CD14-positive monocyte (primary cell): ENCODE results near the gene MICAL2. TPM values are rescaled to one million over a fixed set of nuclear protein-coding genes. Genes with fewer than 3 reads are reported as not detected.
A peak's percentile ranks its signal among the peaks of the same experiment; 100 is the strongest.

Experiments used
- DNase-seq, 3 donors: peaks; one replicate each; pipeline ENCODE4 v3.0.0-alpha.2; 2011 to 2022
- H2AFZ ChIP-seq: 2 replicates; pipeline ENCODE4 v1.6.0; 2012; ENCODE audit warnings: mild to moderate bottlenecking, low read depth, low read length, inconsistent platforms; ENCODE audit not compliant: insufficient read depth, poor library complexity, severe bottlenecking
- H3K27ac ChIP-seq, 2 donors: 1 replicate in 1 of 2; 2 replicates in 1 of 2; pipeline ENCODE4 v1.5.1; 2012 to 2013; ENCODE audit warnings: low read length in 2 of 2, control low read depth in 1 of 2, inconsistent platforms in 1 of 2, low read depth in 1 of 2, mild to moderate bottlenecking in 1 of 2
- H3K27me3 ChIP-seq, 2 donors: one replicate each; pipeline versions ENCODE4 v1.6.0 to v1.6.1; 2011 to 2013; ENCODE audit warnings: low read length in 2 of 2; ENCODE audit not compliant: control insufficient read depth in 2 of 2, insufficient read depth in 2 of 2
- H3K36me3 ChIP-seq, 2 donors: replicated peaks in 1 of 2; 1 replicate in 1 of 2; 2 replicates in 1 of 2; pipeline versions ENCODE4 v1.5.1 to v1.6.1; 2012 to 2013; ENCODE audit warnings: low read length in 2 of 2, control low read depth in 1 of 2, inconsistent platforms in 1 of 2, mild to moderate bottlenecking in 1 of 2; ENCODE audit not compliant: insufficient read depth in 2 of 2, control insufficient read depth in 1 of 2
- H3K4me1 ChIP-seq, 2 donors: 1 replicate in 1 of 2; 2 replicates in 1 of 2; pipeline versions ENCODE4 v1.5.1 to v1.6.1; 2012 to 2013; ENCODE audit warnings: low read length in 2 of 2, control low read depth in 1 of 2, inconsistent platforms in 1 of 2, mild to moderate bottlenecking in 1 of 2, moderate library complexity in 1 of 2; ENCODE audit not compliant: insufficient read depth in 2 of 2, control insufficient read depth in 1 of 2
- H3K4me2 ChIP-seq: replicated peaks from 2 replicates; pipeline ENCODE3; 2012; ENCODE audit warnings: low read length, moderate library complexity, mild to moderate bottlenecking; ENCODE audit not compliant: poor library complexity, severe bottlenecking; ENCODE audit errors: extremely low read depth
- H3K4me3 ChIP-seq, 3 experiments: fragments of 200-600 bp in 1 of 3; sonication (generic) in 1 of 3; replicated peaks in 1 of 3; 1 replicate in 2 of 3; 2 replicates in 1 of 3; pipeline ENCODE4 v1.5.1; 2011 to 2013; ENCODE audit warnings: low read length in 3 of 3, mild to moderate bottlenecking in 3 of 3, control low read depth in 2 of 3, low read depth in 2 of 3, inconsistent platforms in 1 of 3, moderate library complexity in 1 of 3
- H3K79me2 ChIP-seq: 2 replicates; pipeline ENCODE4 v1.6.0; 2012; ENCODE audit warnings: mild to moderate bottlenecking, control low read depth, inconsistent platforms, low read length, moderate library complexity; ENCODE audit not compliant: insufficient read depth
- H3K9ac ChIP-seq: 2 replicates; pipeline ENCODE4 v1.6.0; 2017; ENCODE audit warnings: low read length, mild to moderate bottlenecking; ENCODE audit not compliant: insufficient read depth, poor library complexity, severe bottlenecking
- H3K9me3 ChIP-seq, 2 donors: replicated peaks in 1 of 2; 1 replicate in 1 of 2; 2 replicates in 1 of 2; pipeline versions ENCODE4 v1.5.1 to v1.6.1; 2012 to 2013; ENCODE audit warnings: low read length in 2 of 2, control low read depth in 1 of 2; ENCODE audit not compliant: control insufficient read depth in 1 of 2, insufficient read depth in 1 of 2
- H4K20me1 ChIP-seq: 2 replicates; pipeline ENCODE4 v1.6.0; 2012; ENCODE audit warnings: mild to moderate bottlenecking, low read length, control low read depth, moderate library complexity; ENCODE audit not compliant: insufficient read depth
- H3K27ac Mint-ChIP-seq, 7 donors: one replicate each; pipeline ENCODE4 v1.8.0; 2020; ENCODE audit warnings: mild to moderate bottlenecking in 7 of 7, mixed read lengths in 7 of 7, moderate library complexity in 6 of 7, inconsistent platforms in 2 of 7
- H3K27me3 Mint-ChIP-seq, 3 donors: one replicate each; pipeline ENCODE4 v1.8.0; 2021 to 2022; ENCODE audit warnings: low read depth in 3 of 3, mild to moderate bottlenecking in 3 of 3, mixed read lengths in 3 of 3, moderate library complexity in 3 of 3, inconsistent platforms in 1 of 3
- H3K36me3 Mint-ChIP-seq, 2 donors: one replicate each; pipeline ENCODE4 v1.8.0; 2020; ENCODE audit warnings: mixed read lengths in 2 of 2, inconsistent platforms in 1 of 2, mild to moderate bottlenecking in 1 of 2
- H3K4me1 Mint-ChIP-seq: one replicate; pipeline ENCODE4 v1.8.0; 2020; ENCODE audit warnings: mild to moderate bottlenecking, mixed read lengths
- H3K4me3 Mint-ChIP-seq, 2 donors: one replicate each; pipeline ENCODE4 v1.8.0; 2020; ENCODE audit warnings: mild to moderate bottlenecking in 2 of 2, mixed read lengths in 2 of 2, moderate library complexity in 1 of 2
- H3K9me3 Mint-ChIP-seq, 7 donors: one replicate each; pipeline ENCODE4 v1.8.0; 2020 to 2022; ENCODE audit warnings: mixed read lengths in 7 of 7, mild to moderate bottlenecking in 6 of 7, moderate library complexity in 6 of 7, inconsistent platforms in 2 of 7
- WGBS: methylation state at CpG from one replicate; pipeline ENCODE4 v1.1.5; 2013; ENCODE audit warnings: missing lambda C conversion rate; ENCODE audit not compliant: insufficient coverage; 5-methylcytosine and 5-hydroxymethylcytosine counted together
- intact Hi-C, 2 donors: fragments of 100-400 bp; cut with micrococcal nuclease; formaldehyde crosslinking; loops; one replicate each; pipeline versions ENCODE4 v1.15.0 to v1.15.1; 2023
- polyA plus RNA-seq, 3 donors: library from polyadenylated mRNA; depleted of rRNA in 1 of 3; unstranded in 2 of 3; stranded (reverse) in 1 of 3; fragments of 300-500 nt in 2 of 3; fragments of >200 nt in 1 of 3; fragmentation: Illumina TruSeq in 2 of 3; gene quantifications; 1 replicate in 2 of 3; 2 replicates in 1 of 3; pipeline ENCODE4 v1.2.3, GENCODE V29; 2012 to 2021
- TF ChIP-seq, protein P1 (sequence below): fragments of 200-600 bp; IDR thresholded peaks from one replicate; pipeline ENCODE4 v1.8.0; 2022; ENCODE audit warnings: antibody characterized with exemption, mild to moderate bottlenecking

Gene MICAL2
- polyA plus RNA-seq, 3 donors, result 39.8 to 72.5 (median 44.0) TPM

DNA sequence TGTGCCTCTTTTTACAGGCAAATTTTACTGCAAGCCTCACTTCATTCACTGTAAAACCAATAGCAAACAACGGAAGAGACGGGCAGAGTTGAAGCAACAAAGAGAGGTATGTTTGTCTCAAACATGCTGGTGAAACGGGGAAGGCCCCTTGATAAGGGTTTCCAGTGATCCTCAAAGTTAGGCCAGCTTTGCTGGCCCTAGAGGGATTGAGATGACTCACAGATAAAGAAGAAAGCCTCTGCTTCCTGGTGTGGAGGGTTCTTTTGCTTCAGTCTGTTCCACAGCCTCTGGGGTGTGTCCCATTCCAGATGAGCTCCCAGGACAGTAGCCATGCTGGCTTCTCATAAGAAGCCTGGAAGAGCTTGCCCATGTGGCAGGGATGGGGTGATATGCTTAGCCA, 148.1 kb downstream of the MICAL2 start:
- TF ChIP-seq, protein P1, sequence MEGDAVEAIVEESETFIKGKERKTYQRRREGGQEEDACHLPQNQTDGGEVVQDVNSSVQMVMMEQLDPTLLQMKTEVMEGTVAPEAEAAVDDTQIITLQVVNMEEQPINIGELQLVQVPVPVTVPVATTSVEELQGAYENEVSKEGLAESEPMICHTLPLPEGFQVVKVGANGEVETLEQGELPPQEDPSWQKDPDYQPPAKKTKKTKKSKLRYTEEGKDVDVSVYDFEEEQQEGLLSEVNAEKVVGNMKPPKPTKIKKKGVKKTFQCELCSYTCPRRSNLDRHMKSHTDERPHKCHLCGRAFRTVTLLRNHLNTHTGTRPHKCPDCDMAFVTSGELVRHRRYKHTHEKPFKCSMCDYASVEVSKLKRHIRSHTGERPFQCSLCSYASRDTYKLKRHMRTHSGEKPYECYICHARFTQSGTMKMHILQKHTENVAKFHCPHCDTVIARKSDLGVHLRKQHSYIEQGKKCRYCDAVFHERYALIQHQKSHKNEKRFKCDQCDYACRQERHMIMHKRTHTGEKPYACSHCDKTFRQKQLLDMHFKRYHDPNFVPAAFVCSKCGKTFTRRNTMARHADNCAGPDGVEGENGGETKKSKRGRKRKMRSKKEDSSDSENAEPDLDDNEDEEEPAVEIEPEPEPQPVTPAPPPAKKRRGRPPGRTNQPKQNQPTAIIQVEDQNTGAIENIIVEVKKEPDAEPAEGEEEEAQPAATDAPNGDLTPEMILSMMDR, result no peak
- no peaks in the 10 kb centered on the region for H3K9me3 ChIP-seq
- Mint-ChIP-seq H3K4me1 (no peaks in the 10 kb centered on the region), H3K4me3 (no peak overlapping the region), H3K27ac (no peak overlapping the region), H3K36me3 (peaks cover 89 to 100% of the 10 kb centered on the region in 2 donors), H3K9me3 (peaks cover 0 to 2% (median 0%) of the 10 kb centered on the region in 7 donors), H3K27me3 (peaks cover 0 to 2% (median 2%) of the 10 kb centered on the region in 3 donors)
- no peaks in the 10 kb centered on the region for H3K27me3 ChIP-seq
- no peak overlapping the region for H3K27ac ChIP-seq
- DNase-seq, result no peak
- H3K4me1 ChIP-seq, result no peaks in the 10 kb centered on the region
- no peak overlapping the region for H3K4me3 ChIP-seq
- 95% methylated on average over 2 of the region's 3 CpGs for WGBS
- intact Hi-C loops, result no loop called here
- H3K79me2 ChIP-seq, result no peaks in the 10 kb centered on the region
- H2AFZ ChIP-seq, result no peak overlapping the region
- peaks cover 91 to 98% of the 10 kb centered on the region in 2 donors for H3K36me3 ChIP-seq
- no peak overlapping the region for H3K9ac ChIP-seq
- no peak overlapping the region for H3K4me2 ChIP-seq
- peaks cover 31% of the 10 kb centered on the region for H4K20me1 ChIP-seq

- no peak overlapping the region for H3K4me3 Mint-ChIP-seq
- no peaks in the 10 kb centered on the region for H3K4me1 ChIP-seq
- TF ChIP-seq, protein P1, result no peak
- H3K27me3 ChIP-seq, result no peaks in the 10 kb centered on the region
- H3K36me3 ChIP-seq, result peaks cover 96 to 100% of the 10 kb centered on the region in 2 donors
- no peak overlapping the region for H2AFZ ChIP-seq
- no peaks in the 10 kb centered on the region for H3K9me3 ChIP-seq
- H3K9ac ChIP-seq, result no peak overlapping the region
- intact Hi-C loops, result no loop called here
- H3K4me3 ChIP-seq, result no peak overlapping the region
- H3K27me3 Mint-ChIP-seq, result peaks cover 0 to 4% (median 2%) of the 10 kb centered on the region in 3 donors
- no peak for DNase-seq
- no peaks in the 10 kb centered on the region for H3K79me2 ChIP-seq
- H3K27ac Mint-ChIP-seq, result peak overlapping the region in 1 of 7 donors; percentile 19
- H3K4me1 Mint-ChIP-seq, result no peaks in the 10 kb centered on the region
- H3K36me3 Mint-ChIP-seq, result peaks cover 95 to 96% of the 10 kb centered on the region in 2 donors
- peaks cover 24% of the 10 kb centered on the region for H4K20me1 ChIP-seq
- peaks cover 0 to 2% (median 0%) of the 10 kb centered on the region in 7 donors for H3K9me3 Mint-ChIP-seq
- WGBS, result 100% methylated on average over 5 of the region's 7 CpGs
- H3K4me2 ChIP-seq, result no peak overlapping the region
- no peak overlapping the region for H3K27ac ChIP-seq
These were observed 149.6 kb downstream of the MICAL2 start for GRCh38 chr11:12259956-12260355.
